GM06990 (cell line): Measurements from ENCODE around the gene MMP19.

Experiments used
- DNase-seq: peaks from one replicate; pipeline ENCODE4 v3.0.0-alpha.2; 2011; ENCODE audit not compliant: insufficient read length; ENCODE audit errors: extremely low read depth
- H3K27me3 ChIP-seq: replicated peaks from 2 replicates; pipeline ENCODE4 v1.6.0; 2011; ENCODE audit warnings: low read length; ENCODE audit not compliant: control insufficient read depth, insufficient read depth
- H3K36me3 ChIP-seq: 2 replicates; pipeline ENCODE4 v1.5.1; 2011; ENCODE audit warnings: low read length; ENCODE audit not compliant: control insufficient read depth, insufficient read depth
- H3K4me3 ChIP-seq: replicated peaks from 2 replicates; pipeline ENCODE4 v1.5.1; 2011; ENCODE audit warnings: low read depth, mild to moderate bottlenecking, control low read depth, low read length
- TF ChIP-seq, protein P1 (sequence below): IDR thresholded peaks from 2 replicates; pipeline ENCODE4 v1.5.1; 2011; ENCODE audit warnings: low read length, control low read depth, mild to moderate bottlenecking, inconsistent platforms; ENCODE audit not compliant: insufficient read depth, poor library complexity, severe bottlenecking

MMP19 gene

DNA sequence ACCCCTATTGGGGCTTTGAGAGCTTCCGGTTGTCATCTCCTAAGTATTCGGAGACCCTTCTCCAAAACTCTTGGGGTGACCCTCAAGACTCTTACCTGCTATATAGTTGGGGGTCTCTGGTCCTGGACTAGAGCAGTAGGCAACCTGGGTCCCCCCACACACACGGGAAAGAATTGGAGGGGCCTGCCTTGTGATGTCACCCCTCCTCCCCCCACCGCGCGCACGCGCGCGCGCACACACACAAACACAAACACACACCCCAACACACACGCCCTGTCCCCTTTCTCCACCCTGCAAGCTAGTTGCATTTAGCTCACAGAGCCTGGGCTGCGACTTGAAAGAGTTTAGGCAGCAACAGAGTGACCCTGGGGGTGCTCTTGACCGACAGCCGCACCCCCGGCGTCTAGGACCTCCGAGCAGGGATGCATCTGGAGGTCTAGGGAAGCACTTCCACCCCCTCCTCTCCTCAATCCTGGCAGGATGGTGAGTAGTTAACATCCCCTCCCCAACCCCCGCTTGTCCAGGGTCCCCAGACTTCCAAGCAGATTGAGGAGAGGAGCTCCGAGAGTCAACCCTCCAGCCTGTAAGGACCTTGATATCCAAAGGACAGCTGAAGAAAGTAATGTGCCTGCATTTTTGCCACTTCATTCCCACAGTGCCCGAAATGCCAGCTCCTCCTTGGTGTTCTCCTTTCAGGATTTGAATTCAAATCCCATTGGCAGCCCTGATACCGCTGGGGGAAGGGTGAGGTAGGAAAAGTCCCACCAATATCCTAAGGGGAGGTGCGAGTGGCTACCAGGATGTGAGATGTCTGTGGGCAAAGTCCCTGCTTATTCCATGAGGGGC lies 11.9 kb downstream of the MMP19 start:
- H3K27me3 ChIP-seq: no peaks in the 10 kb centered on the region
- peak; percentile 76 for DNase-seq

DNA sequence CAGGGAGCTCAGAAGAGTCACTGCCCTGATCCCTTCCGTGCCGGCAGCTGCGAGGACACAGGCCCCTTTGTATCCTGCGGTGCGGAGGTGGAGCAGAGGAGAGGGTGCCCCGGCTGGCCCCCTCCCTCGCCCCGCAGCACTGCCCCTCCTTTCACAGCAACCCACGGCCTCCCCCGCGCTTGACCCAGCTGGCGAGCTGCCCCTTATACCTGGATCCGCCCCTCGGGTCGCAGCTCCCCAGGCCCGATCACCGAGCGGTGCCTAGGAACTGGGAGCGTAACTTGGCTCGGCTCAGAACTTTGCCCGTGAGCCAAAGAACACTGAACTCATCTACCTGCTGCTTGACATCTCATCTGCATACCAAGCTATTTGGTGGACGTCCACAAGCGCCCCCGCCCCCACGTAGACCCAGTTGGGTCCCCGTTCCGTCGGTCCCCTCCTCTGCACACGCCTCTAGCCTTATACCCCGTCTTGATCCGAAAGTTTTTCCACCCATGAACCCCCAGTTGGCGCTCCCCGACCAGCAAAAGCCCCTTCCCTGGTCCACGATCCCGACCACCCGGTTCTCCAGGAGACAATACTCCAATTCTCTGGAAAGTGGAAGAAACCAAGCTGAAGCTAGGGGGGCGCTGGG lies 12.7 kb downstream of the MMP19 start:
- Histone ChIP-seq H3K4me3 (peak overlapping the region; percentile 73), H3K27me3 (no peaks in the 10 kb centered on the region), H3K36me3 (peaks cover 5% of the 10 kb centered on the region; the same call in 1 of the 2 replicates)
- TF ChIP-seq, protein P1, sequence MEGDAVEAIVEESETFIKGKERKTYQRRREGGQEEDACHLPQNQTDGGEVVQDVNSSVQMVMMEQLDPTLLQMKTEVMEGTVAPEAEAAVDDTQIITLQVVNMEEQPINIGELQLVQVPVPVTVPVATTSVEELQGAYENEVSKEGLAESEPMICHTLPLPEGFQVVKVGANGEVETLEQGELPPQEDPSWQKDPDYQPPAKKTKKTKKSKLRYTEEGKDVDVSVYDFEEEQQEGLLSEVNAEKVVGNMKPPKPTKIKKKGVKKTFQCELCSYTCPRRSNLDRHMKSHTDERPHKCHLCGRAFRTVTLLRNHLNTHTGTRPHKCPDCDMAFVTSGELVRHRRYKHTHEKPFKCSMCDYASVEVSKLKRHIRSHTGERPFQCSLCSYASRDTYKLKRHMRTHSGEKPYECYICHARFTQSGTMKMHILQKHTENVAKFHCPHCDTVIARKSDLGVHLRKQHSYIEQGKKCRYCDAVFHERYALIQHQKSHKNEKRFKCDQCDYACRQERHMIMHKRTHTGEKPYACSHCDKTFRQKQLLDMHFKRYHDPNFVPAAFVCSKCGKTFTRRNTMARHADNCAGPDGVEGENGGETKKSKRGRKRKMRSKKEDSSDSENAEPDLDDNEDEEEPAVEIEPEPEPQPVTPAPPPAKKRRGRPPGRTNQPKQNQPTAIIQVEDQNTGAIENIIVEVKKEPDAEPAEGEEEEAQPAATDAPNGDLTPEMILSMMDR: no peak
- DNase-seq: no peak

More for the DNA sequence above, 11.9 kb downstream of the MMP19 start:
- H3K4me3 ChIP-seq: peak overlapping the region; percentile 73
- peaks cover 5% of the 10 kb centered on the region; the same call in 1 of the 2 replicates for H3K36me3 ChIP-seq
- TF ChIP-seq, protein P1: no peak

DNA sequence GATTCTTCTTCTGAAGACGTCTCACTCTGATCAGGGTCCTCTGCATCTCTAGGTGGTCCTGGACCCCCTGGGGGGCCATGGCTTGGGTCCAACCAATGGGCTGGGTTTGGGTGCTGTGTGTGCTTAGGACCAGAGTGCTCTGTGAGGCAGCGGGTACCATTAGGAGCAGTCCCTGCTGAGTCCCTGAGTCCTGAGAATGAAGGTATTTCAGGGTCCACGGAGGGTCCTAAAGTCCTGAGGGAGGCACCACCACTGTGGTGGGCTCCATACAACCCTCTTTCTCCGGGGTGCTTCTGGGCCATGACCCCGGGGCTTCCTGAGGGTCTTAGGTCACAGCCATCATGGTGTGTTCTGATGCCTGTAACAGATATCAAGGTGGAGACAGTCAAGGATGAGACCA lies 14.4 kb downstream of the MMP19 start:
- TF ChIP-seq, protein P1: no peak
- Histone ChIP-seq H3K4me3 (peak overlapping the region; percentile 73), H3K36me3 (peaks cover 5% of the 10 kb centered on the region), H3K27me3 (no peaks in the 10 kb centered on the region)
- peak; percentile 18 for DNase-seq

- H3K36me3 ChIP-seq: peaks cover 8% of the 10 kb centered on the region
- TF ChIP-seq, protein P1: no peak
- no peaks in the 10 kb centered on the region for H3K27me3 ChIP-seq
- peak; percentile 13 for DNase-seq
- H3K4me3 ChIP-seq: peak overlapping the region; percentile 52
These were observed 14.9 kb downstream of the MMP19 start for GRCh38 chr12:55827806-55828205.

GRCh38 chr12:55824726-55825125 lies 18.0 kb downstream of the MMP19 start:
- no peak for DNase-seq
- TF ChIP-seq, protein P1: no peak
- peak overlapping the region; percentile 13; the same call in 1 of the 2 replicates for H3K4me3 ChIP-seq
- no peaks in the 10 kb centered on the region for H3K27me3 ChIP-seq
- H3K36me3 ChIP-seq: peaks cover 19% of the 10 kb centered on the region
